C4-2B (cell line): ENCODE measurements around the gene ZFP36L2.

Experiments used
- CTCF ChIP-seq: fragments of 450-650 bp; conservative IDR thresholded peaks from 2 replicates; pipeline ENCODE4 v1.5.1; 2017; ENCODE audit warnings: mild to moderate bottlenecking
- ZFX ChIP-seq: fragments of 450-650 bp; IDR thresholded peaks from 2 replicates; pipeline ENCODE4 v1.6.1; 2017

- TF ChIP-seq CTCF, result no peak
- TF ChIP-seq ZFX, result no peak
Observed at GRCh38 chr2:43217228-43218154, 8.9 kb downstream of the ZFP36L2 start.
